BJ (cell line): Measurements from ENCODE around the gene PRDM16. TPM values are rescaled to one million over a fixed set of nuclear protein-coding genes. Genes with fewer than 3 reads are reported as not detected.

ENCODE experiments used
- CTCF ChIA-PET: fragments of 350-600 bp; formaldehyde crosslinking; extraction: SDS; loops from one replicate; lab custom pipeline; 2021; ENCODE audit warnings: antibody characterized with exemption, inconsistent platforms; lab: Yijun Ruan, JAX
- POLR2A ChIA-PET: fragments of 300-600 bp; sonication (Branson Sonifier 250); formaldehyde crosslinking; extraction: SDS; loops from one replicate; lab custom pipeline; 2021; ENCODE audit warnings: antibody characterized with exemption; lab: Charles Lee
- DNase-seq: peaks from one replicate; pipeline ENCODE4 v3.0.0-alpha.2; 2011; ENCODE audit warnings: low read depth
- H3K27me3 ChIP-seq: 2 replicates; pipeline ENCODE4 v1.6.0; 2011; ENCODE audit warnings: low read length; ENCODE audit not compliant: control insufficient read depth, insufficient read depth
- H3K36me3 ChIP-seq: 2 replicates; pipeline ENCODE4 v1.5.1; 2011; ENCODE audit warnings: low read length; ENCODE audit not compliant: control insufficient read depth, insufficient read depth
- H3K4me3 ChIP-seq: 2 replicates; pipeline ENCODE4 v1.5.1; 2011; ENCODE audit warnings: low read depth, mild to moderate bottlenecking, control low read depth, low read length
- polyA plus RNA-seq: library from polyadenylated mRNA; depleted of rRNA; stranded (reverse); fragments of >200 nt; gene quantifications from 2 replicates; pipeline ENCODE4 v1.2.3, GENCODE V29; 2011
- TF ChIP-seq, protein P1 (sequence below): IDR thresholded peaks from 2 replicates; pipeline ENCODE4 v1.5.1; 2011; ENCODE audit warnings: low read depth, mild to moderate bottlenecking, control low read depth, inconsistent platforms, low read length, moderate library complexity; ENCODE audit not compliant: insufficient read depth

The PRDM16 gene
- polyA plus RNA-seq, 1 experiment = 0.02 TPM

GRCh38 chr1:3363756-3364155, 294.8 kb downstream of the PRDM16 start:
- ChIA-PET POLR2A (no interaction called here), CTCF (no interaction called here)
- Histone ChIP-seq H3K36me3 (no peaks in the 10 kb centered on the region), H3K27me3 (peaks cover 23% of the 10 kb centered on the region), H3K4me3 (no peak overlapping the region)
- no peak for DNase-seq
- TF ChIP-seq, protein P1, sequence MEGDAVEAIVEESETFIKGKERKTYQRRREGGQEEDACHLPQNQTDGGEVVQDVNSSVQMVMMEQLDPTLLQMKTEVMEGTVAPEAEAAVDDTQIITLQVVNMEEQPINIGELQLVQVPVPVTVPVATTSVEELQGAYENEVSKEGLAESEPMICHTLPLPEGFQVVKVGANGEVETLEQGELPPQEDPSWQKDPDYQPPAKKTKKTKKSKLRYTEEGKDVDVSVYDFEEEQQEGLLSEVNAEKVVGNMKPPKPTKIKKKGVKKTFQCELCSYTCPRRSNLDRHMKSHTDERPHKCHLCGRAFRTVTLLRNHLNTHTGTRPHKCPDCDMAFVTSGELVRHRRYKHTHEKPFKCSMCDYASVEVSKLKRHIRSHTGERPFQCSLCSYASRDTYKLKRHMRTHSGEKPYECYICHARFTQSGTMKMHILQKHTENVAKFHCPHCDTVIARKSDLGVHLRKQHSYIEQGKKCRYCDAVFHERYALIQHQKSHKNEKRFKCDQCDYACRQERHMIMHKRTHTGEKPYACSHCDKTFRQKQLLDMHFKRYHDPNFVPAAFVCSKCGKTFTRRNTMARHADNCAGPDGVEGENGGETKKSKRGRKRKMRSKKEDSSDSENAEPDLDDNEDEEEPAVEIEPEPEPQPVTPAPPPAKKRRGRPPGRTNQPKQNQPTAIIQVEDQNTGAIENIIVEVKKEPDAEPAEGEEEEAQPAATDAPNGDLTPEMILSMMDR = no peak

DNA sequence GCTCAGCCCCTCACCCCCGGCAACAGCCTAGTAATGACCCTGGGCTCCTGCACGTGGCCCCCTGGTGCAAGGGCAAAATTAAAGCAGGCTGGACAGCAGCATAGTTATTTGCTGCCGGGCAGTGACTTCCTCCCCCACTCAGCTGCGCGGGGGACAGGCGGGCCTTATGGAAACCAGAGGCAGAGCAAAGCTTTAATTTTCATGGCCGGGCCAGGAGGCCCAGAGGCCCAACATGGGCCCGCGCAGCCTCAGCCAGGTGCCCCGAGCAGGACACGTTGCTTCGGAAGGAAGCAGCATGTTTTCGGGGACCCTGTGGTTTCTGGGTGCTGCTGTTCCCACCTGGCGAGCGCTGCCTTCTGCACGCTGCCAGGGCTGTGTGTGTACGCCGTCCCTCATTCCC, 295.5 kb downstream of the PRDM16 start:
- Histone ChIP-seq H3K4me3 (no peak overlapping the region), H3K27me3 (peaks cover 20% of the 10 kb centered on the region), H3K36me3 (no peaks in the 10 kb centered on the region)
- TF ChIP-seq, protein P1 = no peak
- POLR2A ChIA-PET = no interaction called here
- DNase-seq = no peak
- CTCF ChIA-PET = no interaction called here

GRCh38 chr1:3364983-3365382, 296.0 kb downstream of the PRDM16 start:
- DNase-seq = no peak
- Histone ChIP-seq H3K36me3 (no peaks in the 10 kb centered on the region), H3K27me3 (peaks cover 17% of the 10 kb centered on the region), H3K4me3 (no peak overlapping the region)
- POLR2A ChIA-PET = no interaction called here
- CTCF ChIA-PET = no interaction called here
- TF ChIP-seq, protein P1 = no peak

GRCh38 chr1:3365523-3366125, 296.6 kb downstream of the PRDM16 start:
- no peak for DNase-seq
- Histone ChIP-seq H3K4me3 (no peak overlapping the region), H3K36me3 (no peaks in the 10 kb centered on the region), H3K27me3 (peaks cover 12% of the 10 kb centered on the region)
- ChIA-PET CTCF (no interaction called here), POLR2A (no interaction called here)
- TF ChIP-seq, protein P1 = no peak

- no peak overlapping the region for H3K4me3 ChIP-seq
- no peak for DNase-seq
- H3K36me3 ChIP-seq = no peaks in the 10 kb centered on the region
- peaks cover 9% of the 10 kb centered on the region for H3K27me3 ChIP-seq
- ChIA-PET CTCF (no interaction called here), POLR2A (no interaction called here)
- TF ChIP-seq, protein P1 = no peak
These were observed 297.4 kb downstream of the PRDM16 start for GRCh38 chr1:3366126-3367051.
